ENCODE data around the gene CENPX.
"Not testable (repeated sequence)": the region's sequence is repeated elsewhere in the genome, so short reads cannot be mapped to it uniquely, and the experiment has no call there.

Gene CENPX

DNA sequence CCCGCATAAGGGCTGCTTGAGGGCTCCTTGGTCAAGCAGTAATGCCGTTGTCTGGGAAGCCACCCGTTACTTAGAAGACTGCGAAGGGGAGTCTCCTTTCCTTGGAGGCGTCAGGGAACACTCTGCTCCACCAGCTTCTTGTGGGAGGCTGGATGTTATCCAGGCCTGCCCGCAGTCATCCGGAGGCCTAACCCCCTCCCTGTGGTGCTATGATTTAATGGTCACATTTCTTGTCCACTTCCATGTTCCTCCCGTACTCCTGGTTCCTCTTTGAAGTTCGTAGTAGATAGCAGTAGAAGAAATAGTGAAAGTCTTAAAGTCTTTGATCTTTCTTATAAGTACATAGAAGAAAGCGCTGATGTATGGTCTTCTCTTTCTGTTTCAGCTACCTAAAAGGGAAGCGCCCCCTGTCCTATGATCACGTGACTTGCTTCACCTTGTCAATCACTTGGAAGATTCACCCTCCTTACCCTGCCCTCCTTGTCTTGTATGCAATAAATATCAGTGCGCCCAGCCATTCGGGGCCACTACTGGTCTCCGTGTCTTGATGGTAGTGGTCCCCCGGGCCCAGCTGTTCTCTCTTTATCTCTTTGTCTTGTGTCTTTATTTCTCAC lies 16.2 kb upstream of the CENPX start:
- DNase-seq = not testable (repeated sequence)

DNA sequence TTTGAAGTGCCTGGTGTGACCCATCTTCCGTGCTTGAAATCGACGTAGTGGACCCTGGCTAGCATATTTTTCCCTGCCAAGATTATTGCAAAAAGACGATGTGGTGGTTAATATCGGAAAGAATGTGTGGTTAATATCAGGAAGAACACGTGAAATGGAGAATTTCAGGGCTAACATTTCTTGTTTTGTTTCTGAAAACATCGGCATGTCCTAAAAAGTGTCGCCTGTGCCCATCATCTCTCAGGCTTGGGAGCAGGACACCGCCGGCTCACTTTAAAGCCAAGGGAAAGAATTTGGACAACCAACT lies 15.2 kb upstream of the CENPX start:
- no peak for DNase-seq

DNA sequence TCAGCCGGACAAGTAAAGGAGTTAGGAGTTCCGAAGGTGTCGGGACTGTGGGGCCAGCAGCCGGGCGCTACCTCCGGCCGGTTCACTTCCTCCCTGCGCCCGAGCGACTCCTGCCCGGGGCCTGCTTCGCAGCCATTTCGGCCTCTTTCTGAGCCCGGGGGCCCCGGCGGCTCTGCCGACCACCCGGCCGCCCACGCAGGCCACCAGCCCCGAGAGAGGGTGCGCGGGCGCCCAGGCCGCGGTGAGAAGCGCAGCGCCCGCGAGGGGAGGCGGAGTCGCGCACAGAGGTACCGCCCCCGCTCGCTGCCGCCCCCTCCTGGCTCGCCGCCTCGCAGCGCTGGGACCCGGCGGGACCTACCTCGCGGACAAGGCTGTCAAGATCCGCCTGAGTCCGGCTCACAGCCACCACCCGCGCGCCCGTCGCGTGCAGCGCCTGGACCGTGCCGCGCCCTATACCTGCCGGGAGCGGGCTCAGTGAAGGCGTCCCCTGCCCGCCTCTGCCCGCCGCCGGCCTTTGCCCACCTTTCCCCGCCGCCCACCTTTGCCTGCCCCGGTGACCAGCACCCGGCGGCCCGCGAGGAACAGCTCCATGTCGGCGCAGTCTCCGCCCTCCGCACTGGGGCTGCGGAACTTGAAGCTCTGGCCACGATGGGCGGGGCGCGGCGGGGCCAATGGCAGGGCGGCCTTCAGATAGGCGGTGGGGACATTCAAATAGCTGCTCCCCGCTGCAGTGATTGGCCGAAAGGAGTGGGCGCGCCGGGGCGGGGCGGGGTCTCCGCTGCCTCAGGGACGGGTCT lies 14.6 kb upstream of the CENPX start, which contains the start of gene DCXR:
Gene DCXR (minus strand): TSS at position 606 of the 797 bp plus-strand sequence. CDS start 15 bp downstream, at position 591.
- peak; percentile 89 to 94 (median 91) for DNase-seq

DNA sequence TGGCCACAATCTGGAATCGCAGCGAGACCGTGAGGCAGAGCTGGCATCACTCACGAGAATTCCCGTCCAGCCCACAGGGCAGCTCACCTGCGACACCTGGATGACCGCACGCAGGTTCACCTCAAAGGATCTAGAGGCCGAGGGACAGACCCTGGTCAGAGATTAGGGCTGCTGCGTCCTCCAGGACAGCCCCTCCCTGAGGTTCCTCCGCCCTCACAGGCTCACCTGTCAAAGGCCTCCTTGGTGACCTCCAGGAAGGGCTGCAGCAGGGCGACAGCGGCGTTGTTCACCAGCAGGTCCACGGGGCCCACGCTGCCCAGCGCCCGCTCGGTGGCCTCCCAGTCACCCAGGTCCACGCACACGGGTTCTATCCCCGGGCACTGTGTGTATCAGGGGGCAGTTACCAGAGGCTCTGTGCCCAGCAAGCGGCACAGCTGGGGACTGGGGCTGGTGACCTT lies 14.0 kb upstream of the CENPX start:
- no peak for DNase-seq

DNA sequence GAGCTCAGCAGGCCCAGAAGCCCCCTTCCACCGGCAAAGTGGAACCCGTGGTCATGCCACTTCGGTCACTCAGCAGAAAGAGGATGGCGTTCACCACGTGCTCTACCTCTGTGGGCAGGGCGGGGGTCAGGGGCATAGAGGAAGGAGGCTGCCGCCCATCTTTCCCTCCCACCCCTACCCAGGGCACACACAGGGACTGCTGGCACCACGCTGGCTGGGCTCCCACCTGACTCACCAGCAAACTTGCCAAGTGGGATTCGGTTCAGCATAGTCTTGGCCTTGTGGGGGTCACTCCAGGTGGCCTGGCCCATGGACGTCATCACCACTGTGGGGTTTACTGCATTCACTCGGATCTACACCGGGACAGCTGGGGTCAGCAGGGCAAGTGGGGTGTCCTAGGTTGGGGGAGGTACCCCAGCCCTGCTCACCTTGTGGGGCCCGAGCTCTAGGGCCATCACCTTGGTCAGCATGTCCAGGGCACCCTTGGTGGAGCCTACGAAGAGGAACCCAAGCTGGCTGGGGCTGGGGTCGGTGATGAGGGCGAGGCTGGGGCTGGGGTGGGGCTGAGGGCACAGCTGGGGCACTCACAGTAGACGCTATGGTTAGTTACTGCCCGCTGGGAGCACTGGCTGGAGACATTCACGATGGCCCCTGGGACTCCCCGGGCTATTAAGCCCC lies 13.4 kb upstream of the CENPX start:
- no peak for DNase-seq

DNA sequence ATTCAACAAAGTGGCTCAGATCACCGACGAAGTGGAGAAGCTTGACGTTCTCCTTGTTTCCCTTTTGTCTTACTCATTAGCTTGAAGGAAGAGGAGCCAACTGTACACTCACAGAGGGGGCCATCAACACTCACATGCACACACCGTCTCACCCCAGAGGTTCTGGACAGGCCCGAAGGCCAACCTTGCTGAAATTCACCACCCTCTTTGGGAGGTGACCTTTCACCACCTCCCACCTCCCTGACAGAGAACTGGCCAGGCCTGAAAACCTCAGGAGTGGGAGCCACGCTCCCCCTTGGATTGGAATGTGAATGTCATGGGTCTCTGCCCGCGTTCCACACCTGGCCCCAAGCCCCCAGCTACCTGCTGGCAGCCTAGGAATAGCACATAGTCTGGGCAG lies 12.8 kb upstream of the CENPX start:
- no peak for DNase-seq

DNA sequence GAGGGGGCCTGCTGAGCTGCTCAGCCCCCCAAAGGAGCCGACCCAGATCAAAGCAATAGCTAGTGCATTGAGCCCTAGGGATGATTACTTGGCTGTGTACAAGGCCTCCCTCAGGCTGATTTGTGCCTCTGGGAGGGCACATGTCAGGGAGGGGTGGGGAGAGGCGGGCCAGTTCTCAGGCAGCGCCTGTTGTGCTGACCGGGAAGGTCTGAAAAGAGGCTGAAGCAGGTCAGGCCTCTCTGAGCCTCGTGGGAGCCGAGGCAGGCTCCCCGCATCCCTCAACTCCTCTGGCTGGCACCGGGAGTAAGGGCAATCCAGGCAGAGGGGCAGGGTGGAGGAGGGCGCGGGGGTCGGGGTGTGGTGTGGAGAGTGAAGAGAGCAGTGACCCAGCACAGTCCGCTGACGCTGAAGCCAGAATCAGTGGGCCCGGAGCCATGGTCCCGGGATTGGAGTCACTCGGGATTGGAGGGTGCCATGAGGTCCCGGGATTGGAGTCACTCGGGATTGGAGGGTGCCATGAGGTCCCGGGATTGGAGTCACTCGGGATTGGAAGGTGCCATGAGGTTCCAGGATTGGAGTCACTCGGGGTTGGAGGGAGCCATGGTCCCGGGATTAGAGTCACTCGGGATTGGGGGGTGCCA lies 11.8 kb upstream of the CENPX start:
- DNase-seq = no peak

DNA sequence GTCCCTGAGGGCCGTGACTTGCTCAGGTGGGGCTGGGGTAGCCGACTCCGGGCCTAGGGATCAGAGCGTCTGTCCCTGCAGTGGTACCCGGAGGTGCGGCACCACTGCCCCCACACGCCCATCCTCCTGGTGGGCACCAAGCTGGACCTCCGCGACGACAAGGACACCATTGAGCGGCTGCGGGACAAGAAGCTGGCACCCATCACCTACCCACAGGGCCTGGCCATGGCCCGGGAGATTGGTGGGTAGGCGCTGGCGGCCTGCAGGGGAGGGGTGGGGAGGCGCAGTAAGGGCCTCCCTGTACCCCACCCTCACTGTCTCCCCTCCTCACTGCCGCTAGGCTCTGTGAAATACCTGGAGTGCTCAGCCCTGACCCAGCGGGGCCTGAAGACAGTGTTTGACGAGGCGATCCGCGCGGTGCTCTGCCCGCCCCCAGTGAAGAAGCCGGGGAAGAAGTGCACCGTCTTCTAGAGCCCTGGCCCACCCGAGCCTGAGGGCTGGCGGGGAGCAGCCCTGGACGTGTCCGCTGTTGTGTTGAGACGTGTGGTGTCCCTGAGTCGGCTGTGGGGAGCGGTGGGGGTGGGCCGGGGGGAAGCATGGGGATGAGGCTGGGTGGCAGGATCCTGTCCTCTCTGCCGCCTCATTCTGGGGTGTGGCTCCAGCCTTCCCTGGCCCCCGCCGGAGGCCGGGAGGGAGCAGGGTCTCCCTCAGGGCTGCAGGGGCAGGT lies 10.8 kb upstream of the CENPX start:
- DNase-seq = no peak

DNA sequence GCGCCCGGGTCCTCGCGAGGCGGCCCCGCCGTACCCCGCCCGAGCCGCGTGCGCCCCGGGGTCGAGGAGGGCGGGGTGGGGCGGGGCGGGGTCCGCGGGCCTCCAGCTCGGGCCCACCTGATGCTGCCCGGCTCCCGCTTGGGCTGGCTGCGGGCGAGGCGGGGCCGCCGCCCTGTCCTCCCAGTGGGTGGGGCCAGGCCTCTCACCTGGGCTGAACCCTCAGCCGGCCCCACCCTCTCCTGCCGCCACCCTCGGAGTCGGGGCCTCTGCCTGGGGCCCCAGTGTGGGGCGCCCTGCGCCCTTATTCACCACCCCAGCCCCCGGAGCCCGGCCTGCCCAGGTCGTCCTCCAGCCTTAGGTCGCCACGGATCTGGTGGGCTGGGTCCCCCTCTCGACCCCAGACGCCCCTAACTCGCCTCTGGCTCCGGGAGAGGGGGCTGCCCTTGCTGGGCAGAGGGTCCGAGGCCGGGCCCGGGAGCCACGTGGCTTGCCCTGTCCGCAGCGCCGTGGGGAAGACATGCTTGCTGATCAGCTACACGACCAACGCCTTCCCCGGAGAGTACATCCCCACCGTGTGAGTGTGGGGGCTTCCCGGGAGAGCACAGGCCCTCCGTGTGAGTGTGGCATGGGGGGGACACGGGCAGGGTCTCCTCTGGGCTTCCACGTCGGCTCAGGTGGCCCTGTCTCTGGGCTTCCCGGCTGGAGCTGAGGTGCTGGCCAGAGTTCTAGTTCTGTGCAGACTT lies 9.4 kb upstream of the CENPX start:
- DNase-seq = no peak

DNA sequence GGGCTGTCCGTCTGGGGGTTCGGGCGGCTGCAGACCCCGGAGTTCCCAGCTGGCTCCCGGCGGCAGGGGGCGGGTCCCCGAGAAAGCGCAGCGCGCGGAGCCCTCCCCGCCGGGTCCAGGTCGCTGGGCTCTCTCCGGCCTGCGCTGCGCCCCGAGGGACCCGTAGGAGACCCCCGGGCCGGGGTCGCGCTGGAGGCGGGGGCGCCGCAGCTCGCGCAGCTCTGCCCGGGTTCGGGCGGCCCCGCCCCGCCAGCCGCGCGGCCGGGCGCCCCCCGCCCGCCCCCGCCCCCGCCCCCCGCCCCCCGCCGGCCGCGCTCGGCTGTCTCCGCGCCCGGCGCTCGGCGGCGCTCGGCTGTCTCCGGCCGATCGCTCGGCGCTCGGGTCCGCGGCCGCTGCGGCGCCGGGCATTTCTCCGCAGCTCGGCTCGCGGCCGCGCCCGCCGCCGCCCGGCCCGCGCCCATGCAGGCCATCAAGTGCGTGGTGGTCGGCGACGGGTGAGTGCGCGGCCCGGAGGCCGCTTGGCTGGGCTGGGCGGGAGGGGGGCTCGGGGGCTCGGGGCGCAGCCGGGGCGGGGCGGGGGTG lies 8.7 kb upstream of the CENPX start, which contains the start of gene RAC3:
Gene RAC3 (plus strand): TSS at position 376 of the 582 bp plus-strand sequence. CDS start 84 bp downstream, at position 460.
- DNase-seq = no peak

DNA sequence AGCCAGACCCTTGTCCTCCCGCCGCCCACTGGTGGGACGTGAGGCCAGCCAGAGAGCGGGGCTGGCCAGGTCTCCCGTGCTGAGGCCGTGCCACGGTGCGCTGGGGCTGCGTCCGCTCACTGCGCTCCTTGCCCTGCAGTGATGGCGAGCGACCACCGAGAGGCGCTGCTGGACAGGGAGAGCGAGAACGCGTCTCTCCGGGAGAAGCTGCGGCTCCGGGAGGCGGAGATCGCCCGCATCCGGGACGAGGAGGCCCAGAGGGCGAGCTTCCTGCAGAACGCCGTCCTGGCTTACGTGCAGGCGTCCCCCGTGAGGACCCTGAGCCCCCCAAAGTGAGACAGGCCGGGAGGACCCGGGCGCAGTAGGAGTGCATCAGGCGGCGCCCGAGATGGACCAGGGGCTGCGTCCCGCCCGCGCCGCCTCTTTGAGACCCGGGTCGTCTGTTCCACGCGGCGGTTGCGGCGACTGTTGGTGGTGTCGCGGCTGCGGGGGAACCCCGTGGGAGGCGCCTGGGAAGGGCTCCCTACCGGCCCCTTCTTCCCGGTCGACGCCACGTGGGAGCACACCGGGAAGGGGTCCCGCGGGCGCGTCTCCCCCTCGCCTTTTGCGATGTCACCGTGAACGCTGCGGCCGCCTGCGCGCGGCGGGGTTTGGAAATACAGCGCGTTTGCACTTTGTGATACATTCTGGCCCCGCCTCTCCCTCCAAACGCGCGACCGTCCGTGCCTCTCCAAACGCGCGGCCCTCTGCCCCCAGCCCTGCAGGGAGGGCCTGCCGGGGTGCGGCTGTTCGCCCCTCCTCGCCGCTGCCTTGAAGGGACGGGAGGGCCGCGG lies 8.0 kb upstream of the CENPX start:
- DNase-seq = peak; percentile 54 to 69 (median 66)

DNA sequence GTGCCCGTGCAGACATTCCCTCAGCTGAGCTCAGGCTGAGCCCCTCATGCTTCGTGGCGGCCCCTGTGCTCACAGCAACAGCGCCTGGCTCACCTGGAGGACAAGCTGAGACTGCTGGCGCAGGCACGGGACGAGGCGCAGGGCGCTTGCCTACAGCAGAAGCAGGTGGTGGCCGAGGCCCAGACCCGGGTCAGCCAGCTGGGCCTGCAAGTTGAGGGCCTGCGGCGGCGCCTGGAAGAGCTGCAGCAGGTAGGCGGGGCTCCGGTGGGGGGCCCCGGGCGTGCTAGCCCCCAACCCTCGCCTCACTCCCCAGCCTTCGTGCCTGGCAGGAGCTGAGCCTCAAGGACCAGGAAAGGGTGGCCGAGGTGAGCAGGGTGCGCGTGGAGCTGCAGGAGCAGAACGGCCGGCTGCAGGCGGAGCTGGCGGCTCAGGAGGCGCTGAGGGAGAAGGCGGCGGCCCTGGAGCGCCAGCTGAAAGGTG lies 7.4 kb upstream of the CENPX start:
- no peak for DNase-seq

DNA sequence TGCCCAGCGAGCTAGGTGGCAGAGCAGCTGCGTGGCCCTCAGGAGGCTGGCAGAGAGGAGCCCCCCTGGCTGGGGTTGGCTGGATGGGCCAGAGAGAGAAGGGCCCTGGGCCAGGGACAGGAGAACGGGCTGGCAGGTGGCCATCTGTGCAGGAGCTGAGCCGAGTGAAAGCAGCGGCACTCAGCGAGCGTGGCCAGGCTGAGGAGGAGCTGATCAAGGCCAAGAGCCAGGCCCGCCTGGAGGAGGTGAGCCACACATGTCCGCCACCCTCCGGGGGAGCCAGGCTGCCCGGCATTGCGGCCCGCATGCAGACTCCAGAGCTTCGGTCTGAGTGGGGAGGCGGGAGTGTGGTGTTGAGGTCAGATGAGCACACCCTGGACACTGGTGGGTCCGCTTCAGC lies 6.7 kb upstream of the CENPX start:
- no peak for DNase-seq

DNA sequence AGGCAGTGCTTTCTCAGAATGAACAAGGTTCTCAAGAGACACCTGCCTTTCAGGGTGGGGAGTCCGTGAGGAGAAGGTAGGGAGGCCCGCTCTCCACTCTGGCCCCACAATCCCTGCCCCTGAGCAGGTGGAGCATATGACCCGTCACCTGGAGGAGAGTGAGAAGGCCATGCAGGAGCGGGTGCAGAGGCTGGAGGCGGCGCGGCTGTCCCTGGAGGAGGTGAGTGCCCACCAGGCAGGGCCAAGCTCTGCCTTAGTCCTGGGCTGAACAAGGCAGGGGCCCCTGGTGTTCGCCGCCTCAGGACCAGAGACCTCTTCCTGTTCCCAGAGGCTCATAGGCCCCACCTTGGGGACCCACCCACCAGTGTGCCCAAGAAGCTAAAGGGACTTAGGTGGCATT lies 6.3 kb upstream of the CENPX start:
- no peak for DNase-seq

DNA sequence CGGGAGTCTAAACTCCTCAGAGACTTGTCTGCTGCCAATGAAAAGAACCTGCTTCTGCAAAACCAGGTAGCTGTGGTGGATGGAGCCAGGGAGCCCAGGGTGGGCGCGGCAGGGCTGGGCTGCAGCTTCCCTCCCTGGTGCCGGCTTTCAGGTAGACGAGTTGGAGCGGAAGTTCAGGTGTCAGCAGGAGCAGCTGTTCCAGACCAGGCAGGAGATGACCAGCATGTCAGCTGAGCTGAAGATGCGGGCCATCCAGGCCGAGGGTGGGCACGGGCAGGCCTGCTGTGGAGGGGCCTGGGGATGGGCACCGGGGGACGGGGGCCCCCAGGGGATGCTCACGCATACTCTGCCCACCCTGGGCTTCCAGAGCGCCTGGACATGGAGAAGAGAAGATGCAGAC lies 5.6 kb upstream of the CENPX start:
- no peak for DNase-seq

DNA sequence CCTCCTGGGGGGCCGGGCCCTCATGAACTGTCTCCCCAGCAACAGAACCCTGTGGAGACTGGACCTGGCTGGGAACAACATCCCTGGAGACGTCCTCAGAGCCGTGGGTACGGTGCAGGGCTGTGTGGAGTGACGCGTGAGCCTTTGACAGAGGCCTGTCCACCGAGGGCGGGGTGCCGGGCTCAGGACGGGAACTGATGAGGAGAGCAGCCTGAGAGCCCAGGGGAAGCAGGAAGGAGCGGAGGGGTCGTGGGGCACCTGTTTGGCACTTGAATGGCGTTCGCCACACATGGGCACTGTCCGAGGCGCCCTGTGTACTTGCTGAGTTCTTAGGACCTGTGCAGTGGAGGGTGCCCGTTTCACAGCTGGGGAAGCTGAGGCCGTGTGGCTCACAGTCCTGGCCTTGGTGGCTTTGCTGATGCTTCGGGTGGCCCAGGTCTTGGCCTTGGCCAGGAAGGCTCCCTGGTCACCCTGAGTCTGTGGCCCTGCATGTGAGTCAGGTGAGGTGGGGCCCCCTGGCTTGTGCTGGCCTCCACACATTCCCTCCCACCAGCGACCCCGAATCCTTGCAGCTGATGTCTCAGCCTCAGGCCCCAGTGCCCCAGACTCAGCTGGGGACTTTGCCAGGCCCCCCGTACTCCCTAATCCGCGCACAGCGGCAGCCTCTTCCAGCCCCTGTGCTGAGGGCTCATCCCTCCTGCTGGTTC lies 2.9 kb upstream of the CENPX start:
- DNase-seq = no peak

DNA sequence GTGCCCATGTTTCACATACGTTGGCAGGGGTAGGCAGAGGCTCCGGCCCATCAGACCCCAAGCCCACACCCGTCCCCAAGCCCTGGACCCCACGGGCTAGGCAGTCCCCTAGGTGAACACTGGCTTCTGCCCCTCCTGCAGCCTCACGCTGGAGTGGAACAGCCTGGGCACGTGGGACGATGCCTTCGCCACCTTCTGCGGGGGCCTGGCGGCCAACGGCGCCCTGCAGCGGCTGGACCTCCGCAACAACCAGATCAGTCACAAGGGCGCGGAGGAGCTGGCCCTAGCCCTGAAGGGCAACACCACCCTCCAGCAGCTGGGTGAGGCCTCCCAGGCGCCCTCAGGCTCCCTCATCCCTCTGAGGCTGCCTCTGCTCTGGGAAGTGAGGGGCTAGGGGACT lies 2.2 kb upstream of the CENPX start:
- DNase-seq = no peak

DNA sequence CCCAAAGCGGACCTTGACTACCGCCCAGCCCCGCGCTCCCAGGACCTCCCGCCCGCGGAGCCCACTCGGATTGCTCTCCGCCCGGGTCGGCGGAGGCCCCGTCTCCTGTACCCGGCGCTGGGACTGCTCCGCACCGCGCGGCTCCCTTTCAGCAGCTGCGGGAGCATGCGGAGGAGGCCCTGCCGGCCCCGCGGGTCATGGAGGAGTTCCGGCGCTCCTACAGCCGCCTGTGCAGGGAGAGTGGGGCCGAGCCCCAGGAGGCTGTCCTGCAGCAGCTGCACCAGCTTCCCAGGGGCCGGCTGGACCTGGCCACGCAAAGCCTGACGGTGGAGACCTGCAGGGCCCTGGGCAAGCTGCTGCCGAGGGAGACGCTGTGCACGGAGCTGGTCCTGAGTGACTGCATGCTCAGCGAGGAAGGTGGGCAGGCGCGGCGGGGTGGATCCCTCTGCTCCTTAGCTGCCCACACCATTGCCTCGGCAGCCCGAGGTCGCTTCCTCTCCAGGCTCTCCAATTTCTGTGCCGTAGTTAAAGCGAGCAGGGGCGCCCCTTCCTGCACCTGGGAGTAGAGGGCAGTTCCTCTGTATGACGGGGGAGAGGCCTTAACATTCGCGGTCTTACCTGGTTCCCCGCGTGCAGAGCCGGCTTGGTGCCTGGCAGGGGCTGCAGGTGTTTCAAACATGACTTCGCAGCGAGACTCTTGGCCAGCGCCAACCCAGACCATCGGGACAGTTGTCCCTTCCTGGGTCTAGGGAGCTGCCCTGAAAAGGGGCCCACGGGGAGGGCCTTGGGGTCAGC lies 966 bp upstream of the CENPX start:
- no peak for DNase-seq

DNA sequence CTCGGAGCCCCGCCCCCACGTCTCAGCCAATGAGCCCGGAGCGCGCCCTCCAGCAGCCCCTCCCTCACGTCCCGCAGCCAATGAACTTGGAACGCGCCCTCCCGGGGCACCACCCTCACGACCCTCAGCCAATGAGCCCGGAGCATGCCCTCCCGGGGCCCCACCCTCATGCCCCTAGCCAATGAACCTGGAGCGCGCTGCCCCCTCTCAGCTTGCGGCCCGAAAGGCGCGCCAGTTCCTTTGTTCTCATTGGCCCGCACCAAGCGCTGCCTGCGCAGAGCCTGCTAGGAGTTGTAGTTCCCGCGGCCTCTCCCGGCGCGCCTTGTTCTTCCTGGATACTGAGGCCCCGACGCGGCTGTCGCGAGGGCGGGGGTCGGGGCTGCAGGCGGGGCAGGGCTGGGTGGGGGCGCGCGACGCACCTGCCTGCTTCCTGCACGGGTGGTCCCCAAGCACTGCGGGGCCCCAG lies 336 bp upstream of the CENPX start, which contains the start of gene LRRC45:
Gene LRRC45 (plus strand): TSS at position 325 of the 466 bp plus-strand sequence. CDS start 339 bp downstream, outside the sequence.
- peak; percentile 99 to 100 (median 100) for DNase-seq

Data from activated CD4-positive, CD25-positive, alpha-beta regulatory T cell (primary cell).